Hematopoietic multipotent progenitor cell treated with erythropoietin and hydrocortisone succinate and interleukin-3 and kit ligand, for 4 days (in vitro differentiated cells): ENCODE data around the gene ITLN1.

Experiments
- DNase-seq: peaks from one replicate; pipeline ENCODE4 v3.0.0-alpha.2; 2015

Gene ITLN1

DNA sequence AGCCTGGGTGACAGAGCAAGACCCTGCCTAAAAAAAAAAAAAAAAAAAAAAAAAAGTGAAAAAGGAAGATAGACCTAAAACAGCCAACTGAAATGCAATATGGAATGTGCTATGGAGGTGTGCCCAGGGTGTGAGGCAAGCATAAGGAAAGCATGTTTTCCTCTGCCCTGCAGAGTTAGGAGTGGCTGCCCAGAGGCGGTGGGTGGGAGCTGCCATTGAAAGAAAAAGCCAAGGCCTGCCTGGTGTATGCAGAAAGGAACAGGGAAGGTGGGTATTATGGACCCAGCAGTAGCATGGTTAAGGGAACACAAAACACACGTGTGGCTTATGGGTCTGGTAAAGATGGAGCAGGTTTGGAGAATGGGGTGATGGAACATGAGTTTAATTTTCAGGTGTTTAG, 31.2 kb downstream of the ITLN1 start:
- no peak for DNase-seq

DNA sequence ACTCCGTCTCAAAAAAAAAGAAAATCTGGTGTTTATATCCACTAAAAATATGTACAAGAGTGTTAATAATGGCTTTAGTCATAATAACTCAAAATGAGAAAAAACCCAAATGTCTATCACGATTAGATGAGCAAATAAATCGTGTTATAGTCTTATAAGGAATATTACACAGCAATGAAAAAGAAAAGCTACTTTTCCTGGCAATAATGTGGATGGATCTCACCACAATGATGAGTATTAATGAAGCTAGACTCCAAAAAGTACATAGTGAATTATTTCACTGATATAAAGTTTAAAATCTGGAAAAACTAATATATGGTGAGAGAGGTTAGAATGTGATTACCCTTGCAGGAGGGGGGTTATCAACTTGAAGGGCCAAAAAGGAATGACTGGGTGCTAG, 32.0 kb downstream of the ITLN1 start:
- DNase-seq, result no peak

GRCh38 chr1:160850993-160851392, 34.0 kb downstream of the ITLN1 start:
- DNase-seq, result no peak

DNA sequence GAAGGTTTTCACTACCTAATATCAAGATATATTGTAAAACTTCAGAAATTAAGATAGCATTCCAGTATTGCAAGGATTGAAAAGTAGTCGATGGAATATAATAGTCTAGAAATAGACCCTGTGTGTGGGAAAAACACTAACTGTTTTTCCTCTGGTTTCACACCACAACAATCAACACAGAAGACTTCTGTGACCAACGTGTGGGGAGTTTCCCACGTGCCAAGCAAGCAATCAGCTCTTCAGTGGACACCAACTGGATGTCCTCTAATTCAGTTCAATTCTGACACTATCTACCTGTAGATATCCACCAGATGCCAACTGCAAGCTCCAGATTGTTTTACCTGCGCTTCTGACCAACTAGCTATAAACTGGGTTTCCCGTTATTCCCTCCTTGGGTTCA, 34.4 kb downstream of the ITLN1 start:
- DNase-seq, result no peak

- no peak for DNase-seq
Observed at GRCh38 chr1:160846281-160846680, 38.7 kb downstream of the ITLN1 start.

DNA sequence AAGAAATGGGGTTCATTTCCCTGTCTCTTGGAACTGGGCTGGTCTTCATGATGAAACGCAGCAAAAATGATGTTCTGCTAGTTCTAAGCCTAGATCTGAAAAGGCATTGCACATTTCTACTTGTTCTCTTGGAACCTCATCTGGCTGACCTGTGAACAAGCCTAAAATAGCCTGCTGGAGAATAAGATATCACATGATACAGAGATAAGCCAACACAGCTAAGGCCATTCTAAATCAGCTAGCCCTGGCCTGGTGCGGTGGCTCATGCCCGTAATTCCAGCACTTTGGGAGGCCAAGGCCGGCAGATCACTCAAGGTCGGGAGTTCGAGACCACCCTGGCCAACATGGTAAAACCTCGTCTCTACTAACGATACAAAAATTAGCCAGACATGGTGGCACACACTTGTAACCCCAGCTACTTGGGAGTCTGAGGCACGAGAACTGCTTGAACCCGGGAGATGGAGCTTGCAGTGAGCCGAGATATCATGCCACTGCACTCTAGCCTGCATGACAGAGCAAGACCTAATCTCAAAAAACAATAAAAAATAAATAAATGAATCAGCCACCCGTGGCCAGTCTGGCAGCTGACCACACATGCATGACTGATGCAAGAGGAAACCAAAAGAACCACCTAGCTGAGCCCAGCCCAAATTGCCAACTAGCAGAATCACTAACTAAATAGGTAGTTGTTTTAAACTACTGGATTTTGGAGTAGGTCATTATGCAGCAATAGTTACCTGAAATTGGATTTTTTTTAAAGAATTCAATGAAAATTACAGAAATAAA, 40.3 kb downstream of the ITLN1 start:
- DNase-seq, result peak; percentile 80

- no peak for DNase-seq
Observed at GRCh38 chr1:160841079-160841478, 43.9 kb downstream of the ITLN1 start.

GRCh38 chr1:160839746-160840145, 45.2 kb downstream of the ITLN1 start:
- no peak for DNase-seq

DNA sequence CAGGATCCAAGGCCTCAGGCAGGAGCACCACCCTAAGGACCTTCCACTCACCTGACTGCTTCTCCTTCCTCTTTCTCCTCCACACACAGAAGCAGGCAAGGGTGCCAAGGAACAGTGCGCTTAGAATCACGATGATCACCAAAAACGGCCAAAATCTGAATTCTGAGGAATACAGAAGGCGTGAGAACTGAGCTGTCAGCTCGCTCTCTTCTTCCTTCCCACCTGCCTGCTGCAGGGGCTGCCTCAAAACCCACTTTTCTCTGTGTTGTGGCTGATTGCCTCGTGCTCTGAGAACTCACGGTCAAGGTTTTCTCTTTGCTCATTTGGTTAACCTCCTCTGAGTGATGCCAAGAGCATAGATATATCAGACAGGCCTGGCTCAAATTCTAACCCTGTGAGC, 46.1 kb downstream of the ITLN1 start:
- no peak for DNase-seq

GRCh38 chr1:160837558-160838205, 47.3 kb downstream of the ITLN1 start:
- peak; percentile 95 for DNase-seq

DNA sequence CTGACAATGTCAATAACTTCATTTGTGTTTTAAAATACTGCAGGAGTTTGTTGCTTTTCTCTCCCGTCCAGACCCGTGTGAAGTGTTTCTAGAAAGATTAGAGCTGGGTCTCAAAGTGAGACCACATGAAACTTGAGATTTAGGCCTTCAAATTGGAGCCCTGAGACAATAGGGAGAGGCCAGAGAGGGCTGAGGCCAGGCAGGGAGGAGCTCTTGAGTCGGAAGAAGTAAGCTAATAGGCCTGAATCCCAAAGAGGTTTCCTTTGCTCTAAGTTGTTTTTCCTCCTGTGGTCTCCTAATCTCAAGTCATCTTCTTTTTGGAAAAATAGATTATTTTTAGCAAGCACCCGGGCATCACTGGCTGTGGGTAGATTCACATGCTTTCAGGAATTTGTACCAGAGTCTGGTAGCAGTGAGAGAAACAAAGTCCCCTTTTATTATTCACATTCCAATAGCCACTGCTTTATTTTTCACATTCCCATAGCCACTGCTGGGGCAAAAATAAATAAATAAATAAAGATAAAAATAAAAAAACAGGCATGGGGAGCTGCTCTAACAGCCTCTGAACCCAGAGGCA, 47.9 kb downstream of the ITLN1 start:
- DNase-seq, result peak; percentile 33

DNA sequence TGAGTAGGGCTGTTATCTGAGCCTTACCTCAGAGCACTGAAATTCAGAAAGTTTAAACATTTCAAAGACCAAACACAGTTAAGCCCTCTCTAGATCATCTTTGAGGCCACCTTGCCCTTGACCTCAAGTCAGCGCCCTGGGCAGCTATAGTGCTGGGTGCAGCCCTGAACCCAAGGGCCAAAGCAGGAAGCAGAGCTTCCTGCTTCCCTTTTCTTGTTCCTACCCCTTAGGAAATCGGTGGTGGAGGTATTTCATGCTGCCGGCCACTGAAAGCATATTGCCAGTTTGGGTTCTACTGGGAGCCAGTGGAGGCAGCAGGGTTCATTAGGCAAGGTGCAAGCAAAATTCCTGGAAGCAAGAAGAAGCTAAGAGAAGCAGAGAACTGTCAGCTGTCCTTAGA, 48.4 kb downstream of the ITLN1 start:
- peak; percentile 20 for DNase-seq

- peak; percentile 83 for DNase-seq
Observed at GRCh38 chr1:160835751-160836150, 49.2 kb downstream of the ITLN1 start.

GRCh38 chr1:160834945-160835565, 49.9 kb downstream of the ITLN1 start:
- DNase-seq, result peak; percentile 89

DNA sequence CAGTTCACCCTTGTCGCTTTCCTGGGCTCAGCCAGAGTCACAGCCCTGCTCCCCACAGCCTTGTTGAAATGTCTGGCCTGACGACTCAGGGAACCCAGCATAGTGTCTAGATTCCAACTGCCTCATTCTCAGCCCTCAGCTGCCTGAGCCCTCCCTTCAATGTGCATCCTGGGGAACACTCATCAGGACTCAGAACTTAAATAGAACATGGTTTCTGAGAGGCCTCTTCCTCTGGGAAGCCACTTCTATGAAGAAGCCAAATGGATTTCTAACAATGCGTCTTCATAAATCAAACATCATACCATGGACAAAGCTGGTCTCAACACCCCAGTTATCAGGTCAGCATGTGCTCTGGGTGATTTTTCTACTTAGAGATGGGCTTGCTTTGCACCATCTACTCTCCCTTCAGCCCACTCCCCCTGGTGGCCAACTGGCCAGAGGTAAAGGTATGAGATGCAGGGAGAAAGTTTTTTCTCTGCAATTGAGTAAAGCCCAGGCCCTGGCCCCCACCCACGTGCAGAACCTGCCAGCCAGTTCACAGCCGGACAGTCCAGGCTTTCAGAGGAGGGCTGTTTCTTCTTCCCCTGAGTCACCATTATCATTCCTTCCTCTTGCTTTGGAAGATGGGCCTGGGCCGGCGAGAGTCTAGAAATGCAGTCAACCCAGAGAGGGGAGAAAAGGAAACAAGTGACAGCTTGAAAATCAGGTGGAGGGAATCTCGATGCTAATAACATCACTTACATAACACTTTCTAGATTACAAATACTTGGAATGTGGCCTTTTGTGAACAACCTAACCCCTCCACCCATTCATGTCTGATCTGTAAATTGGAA, 54.4 kb downstream of the ITLN1 start:
- peak; percentile 87 for DNase-seq

- DNase-seq, result no peak
Observed at GRCh38 chr1:160829766-160830165, 55.2 kb downstream of the ITLN1 start.

DNA sequence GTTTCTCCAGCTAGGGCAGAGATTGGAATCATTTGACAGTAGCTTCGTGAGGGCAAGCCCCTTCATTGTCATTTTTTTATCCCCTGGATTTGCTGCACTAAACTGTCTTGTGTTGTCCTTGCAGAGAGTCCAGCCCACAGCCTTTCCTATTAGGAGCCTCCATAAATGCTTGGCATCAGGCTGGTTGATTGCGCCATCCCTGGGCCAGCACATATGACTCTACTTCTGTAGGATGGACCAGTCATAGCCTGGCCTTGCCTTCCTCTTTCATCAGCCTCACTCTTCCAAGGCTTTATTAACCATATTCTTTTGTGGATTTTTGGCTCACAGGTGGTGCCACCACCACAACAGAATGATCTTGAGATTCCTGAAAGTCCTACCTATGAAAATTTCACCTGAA, 57.6 kb downstream of the ITLN1 start:
- DNase-seq, result no peak

DNA sequence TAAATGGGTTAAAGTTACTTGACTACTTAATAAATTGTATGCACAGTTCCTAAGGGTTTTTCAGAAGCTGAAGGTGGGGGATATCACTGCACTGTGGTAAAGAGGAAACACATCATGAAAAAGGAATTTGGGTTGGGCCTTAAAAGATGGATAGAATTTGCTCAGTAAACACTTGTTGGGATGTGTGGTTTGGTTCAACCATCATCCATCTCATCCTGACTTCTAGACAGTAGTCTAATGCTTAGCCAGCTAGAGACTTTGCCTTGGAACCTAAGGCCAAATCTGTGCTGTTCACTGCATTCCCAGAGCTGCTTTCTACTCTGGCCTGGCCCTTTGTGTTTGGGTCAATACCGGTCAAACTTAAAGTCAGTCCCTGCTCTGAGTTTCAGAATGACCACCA, 58.4 kb downstream of the ITLN1 start:
- no peak for DNase-seq
